Fibroblast of pulmonary artery (primary cell): ENCODE results near the gene GPR108.
A peak's percentile ranks its signal among the peaks of the same experiment; 100 is the strongest.

ENCODE experiments used
- DNase-seq: peaks from one replicate; pipeline ENCODE4 v3.0.0-alpha.2; 2010; ENCODE audit warnings: low read depth
- H3K4me3 ChIP-seq: replicated peaks from 2 replicates; pipeline ENCODE4 v1.5.1; 2011; ENCODE audit warnings: low read depth, mild to moderate bottlenecking, control low read depth, low read length, moderate library complexity
- CTCF ChIP-seq: IDR thresholded peaks from 2 replicates; pipeline ENCODE4 v1.5.1; 2011; ENCODE audit warnings: mild to moderate bottlenecking, control low read depth, low read length, inconsistent platforms; ENCODE audit errors: missing control alignments

GPR108 gene

GRCh38 chr19:6735181-6735911, 2.0 kb downstream of the GPR108 start:
- peak overlapping the region; percentile 97 for H3K4me3 ChIP-seq
- TF ChIP-seq CTCF, result no peak
- no peak for DNase-seq

- DNase-seq, result no peak
- no peak for TF ChIP-seq CTCF
- H3K4me3 ChIP-seq, result no peak overlapping the region
Observed at GRCh38 chr19:6734096-6734696, 3.2 kb downstream of the GPR108 start.

- H3K4me3 ChIP-seq, result no peak overlapping the region
- DNase-seq, result no peak
- TF ChIP-seq CTCF, result no peak
Observed at GRCh38 chr19:6733338-6734095, 3.9 kb downstream of the GPR108 start.

GRCh38 chr19:6732803-6733337, 4.5 kb downstream of the GPR108 start:
- no peak for TF ChIP-seq CTCF
- H3K4me3 ChIP-seq, result no peak overlapping the region
- no peak for DNase-seq

- DNase-seq, result no peak
- no peak overlapping the region for H3K4me3 ChIP-seq
- TF ChIP-seq CTCF, result no peak
Observed at GRCh38 chr19:6731822-6732221, 5.6 kb downstream of the GPR108 start.

GRCh38 chr19:6730941-6731670, 6.3 kb downstream of the GPR108 start:
- no peak for TF ChIP-seq CTCF
- no peak for DNase-seq
- H3K4me3 ChIP-seq, result no peak overlapping the region
